GM18502 (cell line): ENCODE results near the gene EGFLAM.

Experiments used
- ATAC-seq: cut with Tn5 transposase; IDR thresholded peaks from one replicate; pipeline ENCODE4 v1.9.1; 2021; ENCODE audit warnings: mild to moderate bottlenecking; ENCODE audit not compliant: unreplicated experiment, poor library complexity

The EGFLAM gene

GRCh38 chr5:38441453-38442246 is 183.3 kb downstream of the EGFLAM start:
- ATAC-seq = peak; percentile 100

GRCh38 chr5:38442247-38442573 is 183.9 kb downstream of the EGFLAM start:
- ATAC-seq = no peak

GRCh38 chr5:38443390-38443789 is 185.0 kb downstream of the EGFLAM start:
- ATAC-seq = no peak

GRCh38 chr5:38445374-38446028 is 187.1 kb downstream of the EGFLAM start:
- no peak for ATAC-seq

- ATAC-seq = no peak
These were observed 187.7 kb downstream of the EGFLAM start for GRCh38 chr5:38446029-38446522.

GRCh38 chr5:38447056-38447455 is 188.7 kb downstream of the EGFLAM start:
- ATAC-seq = no peak

- no peak for ATAC-seq
These were observed 189.4 kb downstream of the EGFLAM start for GRCh38 chr5:38447786-38448185.

- ATAC-seq = no peak
These were observed 190.4 kb downstream of the EGFLAM start for GRCh38 chr5:38448568-38449350.

GRCh38 chr5:38450627-38451026 is 192.3 kb downstream of the EGFLAM start:
- ATAC-seq = no peak

- no peak for ATAC-seq
These were observed 192.8 kb downstream of the EGFLAM start for GRCh38 chr5:38451074-38451725.

- ATAC-seq = no peak
These were observed 193.8 kb downstream of the EGFLAM start for GRCh38 chr5:38452201-38452600.

GRCh38 chr5:38453506-38453905 is 195.1 kb downstream of the EGFLAM start:
- peak; percentile 99 for ATAC-seq

GRCh38 chr5:38453921-38454320 is 195.6 kb downstream of the EGFLAM start:
- peak; percentile 22 for ATAC-seq

GRCh38 chr5:38455796-38456330 is 197.5 kb downstream of the EGFLAM start:
- ATAC-seq = no peak

- no peak for ATAC-seq
These were observed 198.5 kb downstream of the EGFLAM start for GRCh38 chr5:38456657-38457399.

GRCh38 chr5:38458174-38458573 is 199.8 kb downstream of the EGFLAM start:
- no peak for ATAC-seq

GRCh38 chr5:38462976-38463633 is 204.7 kb downstream of the EGFLAM start:
- ATAC-seq = no peak

- ATAC-seq = no peak
These were observed 205.5 kb downstream of the EGFLAM start for GRCh38 chr5:38463634-38464521.
